Stomach smooth muscle (tissue), 2 donors: ENCODE measurements around the gene DACH2.

Source experiments
- H3K27ac ChIP-seq: one replicate; pipeline ENCODE4 v1.7.0; 2013; ENCODE audit warnings: mild to moderate bottlenecking, low read length, inconsistent platforms
- H3K27me3 ChIP-seq, 2 donors: one replicate each; pipeline ENCODE4 v1.7.0; 2013; ENCODE audit warnings: low read length in 2 of 2; ENCODE audit not compliant: insufficient read depth in 2 of 2, control insufficient read depth in 1 of 2
- H3K36me3 ChIP-seq, 2 donors: one replicate each; pipeline ENCODE4 v1.7.0; 2013; ENCODE audit warnings: low read length in 2 of 2; ENCODE audit not compliant: control insufficient read depth in 2 of 2, insufficient read depth in 2 of 2
- H3K4me1 ChIP-seq: one replicate; pipeline ENCODE4 v1.7.0; 2013; ENCODE audit warnings: low read length; ENCODE audit not compliant: control insufficient read depth, insufficient read depth
- H3K4me3 ChIP-seq, 2 donors: one replicate each; pipeline ENCODE4 v1.7.0; 2013; ENCODE audit warnings: low read length in 2 of 2
- H3K9ac ChIP-seq, 2 donors: one replicate each; pipeline ENCODE4 v1.7.0; 2013; ENCODE audit warnings: low read length in 2 of 2, mild to moderate bottlenecking in 1 of 2
- H3K9me3 ChIP-seq, 2 donors: one replicate each; pipeline ENCODE4 v1.7.0; 2013; ENCODE audit warnings: low read length in 2 of 2; ENCODE audit not compliant: control insufficient read depth in 2 of 2
- donor health status: healthy.
- donor health status: Pancreatic carcinoma.

Gene DACH2

DNA sequence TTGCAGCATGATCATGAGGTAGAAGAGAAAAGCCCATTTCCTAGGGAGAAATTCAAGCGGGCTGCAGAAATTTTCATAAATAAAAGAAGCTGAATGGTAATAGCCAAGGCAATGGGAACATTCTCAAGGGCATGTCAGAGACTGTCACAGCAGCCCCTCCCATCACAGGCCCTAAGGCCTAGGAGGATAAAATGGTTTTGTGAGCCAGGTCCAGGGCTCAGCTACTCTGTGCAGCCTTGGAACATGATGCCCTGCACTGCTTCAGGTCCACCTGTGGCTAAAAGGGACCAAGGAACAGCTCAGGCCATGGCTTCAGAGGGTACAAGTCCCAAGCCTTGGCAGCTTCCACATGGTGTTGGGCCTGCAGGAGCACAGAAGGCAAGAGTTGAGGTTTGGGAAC is 93.3 kb downstream of the DACH2 start:
- peaks cover 0 to 6% of the 10 kb centered on the region in 2 donors for H3K9me3 ChIP-seq
- no peak overlapping the region for H3K9ac ChIP-seq
- H3K27ac ChIP-seq = no peak overlapping the region
- H3K27me3 ChIP-seq = peaks cover 0 to 6% of the 10 kb centered on the region in 2 donors
- H3K4me3 ChIP-seq = no peak overlapping the region
- H3K4me1 ChIP-seq = no peaks in the 10 kb centered on the region
- H3K36me3 ChIP-seq = no peaks in the 10 kb centered on the region

DNA sequence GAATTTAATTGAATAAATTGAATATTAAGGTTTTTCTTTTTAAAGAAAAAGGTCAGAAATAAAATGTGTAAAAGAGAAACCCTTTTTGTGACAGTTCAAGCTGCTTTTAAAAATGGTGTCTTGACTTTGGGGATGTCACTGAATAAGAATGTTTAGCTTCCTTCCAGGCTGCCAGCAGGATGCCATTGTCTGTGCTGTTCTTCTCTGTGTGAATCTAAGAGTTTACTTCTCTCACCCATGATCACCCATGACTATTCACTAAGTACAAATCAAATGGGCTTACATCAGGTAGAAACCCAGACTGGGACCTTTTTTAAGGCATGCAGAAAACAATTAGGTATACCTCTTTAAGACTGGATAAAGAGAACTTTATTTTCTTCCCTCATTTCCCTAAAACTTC is 115.3 kb downstream of the DACH2 start:
- Histone ChIP-seq H3K27me3 (no peaks in the 10 kb centered on the region), H3K36me3 (no peaks in the 10 kb centered on the region), H3K27ac (no peak overlapping the region), H3K9ac (no peak overlapping the region), H3K4me1 (no peaks in the 10 kb centered on the region), H3K4me3 (no peak overlapping the region), H3K9me3 (no peaks in the 10 kb centered on the region)

DNA sequence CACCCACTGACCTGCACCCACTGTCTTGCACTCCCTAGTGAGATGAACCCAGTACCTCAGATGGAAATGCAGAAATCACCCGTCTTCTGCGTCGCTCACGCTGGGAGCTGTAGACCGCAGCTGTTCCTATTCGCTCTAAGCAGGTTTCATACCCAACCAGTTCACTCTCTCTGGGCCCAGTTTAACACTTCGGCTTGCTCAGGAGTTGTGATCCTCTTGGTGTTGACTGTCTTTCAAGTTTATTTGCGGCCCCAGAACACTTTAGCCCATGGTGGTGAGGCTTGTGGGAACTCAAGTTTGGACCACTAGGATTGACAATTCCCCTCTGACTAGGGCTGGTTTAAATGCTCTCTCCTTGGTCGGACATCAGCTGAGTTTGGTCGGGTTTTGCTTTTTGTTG is 147.0 kb downstream of the DACH2 start:
- Histone ChIP-seq H3K4me1 (no peaks in the 10 kb centered on the region), H3K9me3 (no peaks in the 10 kb centered on the region), H3K27ac (no peak overlapping the region), H3K27me3 (peaks cover 0 to 2% of the 10 kb centered on the region in 2 donors), H3K36me3 (no peaks in the 10 kb centered on the region), H3K9ac (no peak overlapping the region), H3K4me3 (no peak overlapping the region)

DNA sequence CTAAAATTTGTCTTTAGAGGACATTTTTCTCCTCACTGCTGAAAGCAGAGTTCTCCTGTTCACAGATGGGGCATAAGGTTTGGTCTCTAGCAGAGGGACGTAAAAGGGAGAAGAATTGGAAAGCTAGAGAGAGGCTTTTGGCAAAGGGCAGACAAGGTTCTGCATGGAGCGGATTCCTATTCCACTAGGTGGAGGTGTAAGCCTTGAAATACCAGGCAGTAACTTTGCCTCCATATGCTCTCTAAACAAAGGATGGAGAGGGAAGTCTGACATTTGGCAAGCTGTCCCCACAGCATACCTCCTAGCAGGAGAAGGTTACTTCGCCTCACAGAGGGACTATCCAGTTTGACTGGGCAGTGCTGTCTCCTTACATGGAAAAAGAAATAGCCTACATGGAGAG is 174.7 kb downstream of the DACH2 start:
- no peak overlapping the region for H3K27ac ChIP-seq
- H3K36me3 ChIP-seq = no peaks in the 10 kb centered on the region
- no peak overlapping the region for H3K9ac ChIP-seq
- H3K4me3 ChIP-seq = no peak overlapping the region
- no peaks in the 10 kb centered on the region for H3K9me3 ChIP-seq
- no peaks in the 10 kb centered on the region for H3K4me1 ChIP-seq
- H3K27me3 ChIP-seq = peaks cover 0 to 3% of the 10 kb centered on the region in 2 donors

DNA sequence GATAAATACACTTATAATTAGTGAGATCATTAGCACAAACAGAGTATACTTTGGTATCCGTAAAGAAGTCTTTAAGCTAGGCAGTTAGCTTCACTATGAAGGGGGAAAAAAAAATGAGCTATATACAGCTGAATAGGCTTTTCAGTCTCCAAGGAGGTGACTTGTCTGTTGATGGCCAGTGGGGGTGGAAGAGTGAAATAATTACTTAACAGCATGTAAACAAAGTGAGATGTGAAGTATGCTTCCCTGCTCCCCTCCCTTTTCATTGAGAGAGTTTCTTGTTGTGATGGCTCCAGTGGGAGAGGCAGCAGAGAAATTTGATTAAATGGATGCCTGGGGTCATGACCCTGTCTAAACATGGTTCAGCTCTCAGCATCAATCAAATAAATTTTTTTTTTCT is 180.9 kb downstream of the DACH2 start:
- H3K4me1 ChIP-seq = no peaks in the 10 kb centered on the region
- H3K9me3 ChIP-seq = no peaks in the 10 kb centered on the region

DNA sequence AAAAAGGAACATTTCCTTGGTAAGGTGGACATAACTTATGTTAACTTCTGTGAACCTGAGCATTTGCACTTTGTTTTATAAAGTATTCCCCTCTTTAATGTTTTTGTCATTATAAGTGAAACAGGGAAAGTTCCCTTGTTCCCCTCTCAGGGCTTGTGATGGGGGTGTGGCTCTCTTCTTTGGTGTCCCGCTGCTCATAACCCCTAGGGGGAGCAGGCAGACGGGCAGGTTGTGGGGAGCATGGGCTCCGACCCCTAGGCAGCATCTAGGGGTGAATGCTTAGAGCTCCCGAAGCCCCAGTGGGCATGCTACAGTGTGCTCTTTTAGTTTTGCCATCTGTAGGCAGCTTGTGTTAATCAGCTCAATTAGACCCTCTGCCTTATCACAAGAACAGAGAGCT is 200.4 kb downstream of the DACH2 start:
- H3K9ac ChIP-seq = no peak overlapping the region

More for the DNA sequence above, 180.9 kb downstream of the DACH2 start:
- Histone ChIP-seq H3K27ac (no peak overlapping the region), H3K36me3 (no peaks in the 10 kb centered on the region), H3K9ac (no peak overlapping the region), H3K4me3 (no peak overlapping the region), H3K27me3 (no peaks in the 10 kb centered on the region)

DNA sequence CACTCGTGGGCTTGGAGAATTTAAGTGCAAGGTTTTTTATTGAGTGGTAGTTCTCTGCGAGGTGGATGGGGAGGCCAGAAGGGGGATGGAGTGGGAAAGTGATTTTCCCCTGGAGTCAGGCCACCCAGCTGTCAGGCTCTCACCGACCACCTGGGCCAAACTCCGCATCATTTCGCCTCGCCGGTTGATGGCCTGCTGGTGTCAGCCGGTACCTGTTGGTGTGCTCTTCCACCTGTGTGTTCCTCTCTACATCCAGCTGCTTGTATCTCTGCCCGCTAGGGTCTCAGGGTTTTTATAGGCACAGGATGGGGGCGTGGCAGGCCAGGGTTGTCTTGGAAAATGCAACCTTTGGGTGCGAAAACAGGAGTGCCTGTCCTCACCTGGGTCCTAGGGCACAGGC is 200.9 kb downstream of the DACH2 start:
- Histone ChIP-seq H3K4me1 (no peaks in the 10 kb centered on the region), H3K4me3 (no peak overlapping the region), H3K27ac (no peak overlapping the region), H3K9ac (no peak overlapping the region), H3K27me3 (peaks cover 0 to 3% of the 10 kb centered on the region in 2 donors), H3K36me3 (no peaks in the 10 kb centered on the region), H3K9me3 (no peaks in the 10 kb centered on the region)

More for the DNA sequence above, 200.4 kb downstream of the DACH2 start:
- no peaks in the 10 kb centered on the region for H3K9me3 ChIP-seq
- H3K4me3 ChIP-seq = no peak overlapping the region
- peaks cover 0 to 3% of the 10 kb centered on the region in 2 donors for H3K27me3 ChIP-seq
- H3K36me3 ChIP-seq = no peaks in the 10 kb centered on the region
- H3K4me1 ChIP-seq = no peaks in the 10 kb centered on the region
- no peak overlapping the region for H3K27ac ChIP-seq

DNA sequence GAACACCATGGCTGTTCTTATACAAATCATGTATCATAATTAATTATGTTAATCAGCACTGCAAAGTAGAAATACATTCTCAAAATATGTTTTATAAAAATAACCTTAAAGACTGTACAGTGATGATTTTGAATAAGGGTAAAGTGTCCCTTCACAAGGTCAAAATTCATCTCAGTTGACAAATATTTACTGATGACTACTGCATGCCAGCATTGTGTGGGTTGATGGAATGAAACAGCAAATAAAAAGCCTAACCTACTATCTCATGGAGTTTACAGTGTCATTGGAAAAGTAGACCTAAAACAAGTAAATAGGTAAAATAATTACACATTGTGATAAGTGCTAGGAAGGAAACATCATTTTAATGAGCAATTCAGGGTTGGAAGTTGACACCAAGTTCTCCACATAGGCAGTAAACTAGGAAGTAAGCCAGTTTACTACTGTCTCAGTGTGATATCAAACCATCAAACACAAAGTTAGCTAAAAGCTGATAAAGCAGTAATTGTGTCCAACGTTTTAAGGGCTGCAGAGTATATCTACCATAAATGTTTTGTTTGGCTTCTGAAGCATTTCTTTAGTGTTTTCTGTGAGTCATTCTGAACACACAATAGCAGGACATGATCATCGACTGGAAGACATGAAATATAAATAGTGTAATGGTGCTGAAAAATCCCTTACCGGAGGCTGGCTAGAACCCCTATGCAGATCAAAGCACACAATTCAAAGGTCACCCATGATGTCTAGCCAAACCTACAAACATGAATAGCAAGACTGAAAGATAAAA is 221.8 kb downstream of the DACH2 start:
- Histone ChIP-seq H3K9me3 (no peaks in the 10 kb centered on the region), H3K27ac (no peak overlapping the region), H3K36me3 (no peaks in the 10 kb centered on the region), H3K9ac (no peak overlapping the region), H3K4me1 (no peaks in the 10 kb centered on the region), H3K27me3 (no peaks in the 10 kb centered on the region), H3K4me3 (no peak overlapping the region)

DNA sequence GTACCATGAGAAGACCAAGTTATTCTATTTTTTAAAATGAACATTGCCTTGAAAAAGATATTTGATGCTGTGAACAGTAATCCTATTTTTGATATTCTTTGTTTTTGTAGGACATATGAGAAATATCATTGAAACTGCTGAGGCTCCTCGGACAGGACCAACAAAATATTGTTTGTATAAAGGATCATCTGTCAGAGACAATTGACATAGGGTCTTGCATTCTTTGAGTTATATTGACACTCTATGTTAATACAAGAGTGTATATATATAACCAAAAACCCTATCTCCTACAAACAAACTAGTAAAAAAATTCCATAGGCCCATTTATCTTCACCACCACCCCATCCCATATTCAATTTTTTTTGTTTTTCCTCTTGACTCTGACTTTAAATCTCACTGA is 222.7 kb downstream of the DACH2 start:
- no peaks in the 10 kb centered on the region for H3K36me3 ChIP-seq
- H3K4me3 ChIP-seq = no peak overlapping the region
- no peak overlapping the region for H3K9ac ChIP-seq
- H3K27me3 ChIP-seq = no peaks in the 10 kb centered on the region
- no peak overlapping the region for H3K27ac ChIP-seq
- H3K9me3 ChIP-seq = no peaks in the 10 kb centered on the region
- H3K4me1 ChIP-seq = no peaks in the 10 kb centered on the region

DNA sequence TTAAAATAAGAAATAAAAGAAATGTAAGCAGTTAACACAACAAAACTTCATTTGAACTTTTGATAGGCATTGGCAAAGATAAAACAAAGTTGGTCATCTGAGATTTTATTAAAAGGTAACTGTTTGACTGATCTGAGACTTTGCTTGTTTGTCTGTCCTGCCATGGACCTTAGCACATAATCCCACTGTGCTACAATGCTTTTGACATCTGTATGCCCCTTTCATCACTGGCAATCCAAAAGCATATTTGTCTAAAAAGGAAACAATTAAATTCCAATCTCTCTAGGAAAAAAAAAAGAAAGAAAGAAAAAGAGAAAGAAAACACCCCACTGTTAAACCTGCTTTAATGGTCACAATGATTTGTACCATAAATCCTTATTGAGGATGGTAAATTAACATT is 231.0 kb downstream of the DACH2 start:
- H3K9ac ChIP-seq = no peak overlapping the region
- no peaks in the 10 kb centered on the region for H3K27me3 ChIP-seq
- no peaks in the 10 kb centered on the region for H3K9me3 ChIP-seq
- H3K36me3 ChIP-seq = no peaks in the 10 kb centered on the region
- no peaks in the 10 kb centered on the region for H3K4me1 ChIP-seq
- H3K27ac ChIP-seq = no peak overlapping the region
- no peak overlapping the region for H3K4me3 ChIP-seq

DNA sequence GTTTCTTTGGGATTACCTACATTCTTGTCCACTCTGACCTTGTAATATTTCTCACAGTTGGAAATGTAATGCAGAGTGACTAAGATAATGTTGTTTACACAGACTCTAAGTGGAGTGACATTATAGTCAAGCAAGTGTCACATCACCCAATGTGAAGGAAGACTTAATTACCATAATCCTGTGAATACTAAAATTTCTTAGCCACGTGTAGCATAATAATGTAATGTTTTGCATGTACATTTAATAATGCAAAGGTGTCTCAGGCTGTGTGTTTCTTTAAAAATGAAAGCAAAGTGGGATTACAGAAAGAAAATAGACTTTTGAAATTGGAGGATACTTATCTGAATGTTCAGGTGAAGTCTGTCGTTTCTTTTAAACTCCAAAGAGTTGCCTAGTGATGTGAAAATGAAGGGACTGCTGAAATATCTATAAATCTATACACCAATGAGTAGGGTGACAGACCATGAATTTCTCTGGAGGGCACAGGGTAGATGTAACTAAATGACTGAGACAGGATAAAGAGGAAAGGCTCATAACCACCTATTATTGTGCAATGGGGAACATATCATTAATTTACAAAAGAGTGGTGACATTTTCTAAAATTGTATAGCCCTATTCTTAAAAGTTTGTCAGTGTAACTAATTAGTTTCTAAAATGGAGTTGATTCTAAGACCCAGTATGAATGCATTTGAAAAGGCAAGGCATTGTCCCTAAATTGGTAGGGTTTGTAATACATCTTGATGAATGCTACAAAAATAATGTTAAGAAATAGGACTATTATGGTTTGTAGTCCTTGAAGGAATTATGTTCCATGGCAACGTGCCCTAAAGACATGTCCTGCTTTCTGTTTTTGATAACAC is 235.7 kb downstream of the DACH2 start:
- Histone ChIP-seq H3K4me3 (no peak overlapping the region), H3K9ac (no peak overlapping the region), H3K36me3 (no peaks in the 10 kb centered on the region), H3K9me3 (no peaks in the 10 kb centered on the region), H3K4me1 (no peaks in the 10 kb centered on the region), H3K27ac (no peak overlapping the region), H3K27me3 (no peaks in the 10 kb centered on the region)
